Measurements from ENCODE around the gene LCA5L.
A peak's percentile ranks its signal among the peaks of the same experiment; 100 is the strongest.
"Not testable (repeated sequence)": the region's sequence is repeated elsewhere in the genome, so short reads cannot be mapped to it uniquely, and the experiment has no call there.

Gene LCA5L

GRCh38 chr21:39451332-39452206 lies 6.0 kb upstream of the LCA5L start, which contains the start of gene SH3BGR:
Gene SH3BGR (plus strand): TSS chr21:39451970. CDS start chr21:39452097, 127 bp downstream.
- no peak for DNase-seq

GRCh38 chr21:39447264-39447663 lies 1.7 kb upstream of the LCA5L start:
- no peak for DNase-seq

GRCh38 chr21:39444421-39445180 lies 977 bp downstream of the LCA5L start:
- DNase-seq: no peak

GRCh38 chr21:39441502-39442475 lies 3.8 kb downstream of the LCA5L start:
- peak; percentile 15 for DNase-seq

- DNase-seq: no peak
Measured at GRCh38 chr21:39439232-39439631, 6.3 kb downstream of the LCA5L start.

GRCh38 chr21:39434950-39435349 lies 10.6 kb downstream of the LCA5L start:
- DNase-seq: no peak

GRCh38 chr21:39430954-39431353 lies 14.6 kb downstream of the LCA5L start:
- no peak for DNase-seq

GRCh38 chr21:39430457-39430856 lies 15.1 kb downstream of the LCA5L start:
- no peak for DNase-seq

GRCh38 chr21:39430016-39430415 lies 15.6 kb downstream of the LCA5L start:
- DNase-seq: no peak

- DNase-seq: no peak
Measured at GRCh38 chr21:39429445-39429844, 16.1 kb downstream of the LCA5L start.

- no peak for DNase-seq
Measured at GRCh38 chr21:39422527-39423241, 22.9 kb downstream of the LCA5L start.

- DNase-seq: not testable (repeated sequence)
Measured at GRCh38 chr21:39419204-39419603, 26.4 kb downstream of the LCA5L start.

- DNase-seq: no peak
Measured at GRCh38 chr21:39406065-39406464, 39.5 kb downstream of the LCA5L start.

- DNase-seq: no peak
Measured at GRCh38 chr21:39400173-39400572, 45.4 kb downstream of the LCA5L start.

- no peak for DNase-seq
Measured at GRCh38 chr21:39397646-39398385, 47.8 kb downstream of the LCA5L start.

- no peak for DNase-seq
Measured at GRCh38 chr21:39392981-39393380, 52.6 kb downstream of the LCA5L start.

- no peak for DNase-seq
Measured at GRCh38 chr21:39390212-39390765, 55.3 kb downstream of the LCA5L start.

GRCh38 chr21:39388811-39389155 lies 56.8 kb downstream of the LCA5L start:
- no peak for DNase-seq

GRCh38 chr21:39388038-39388810 lies 57.4 kb downstream of the LCA5L start:
- DNase-seq: peak; percentile 40

GRCh38 chr21:39387461-39388037 lies 58.0 kb downstream of the LCA5L start:
- DNase-seq: no peak

Measured in NCI-H1048 (cell line).